ENCODE data around the gene FOSB. TPM values are rescaled to one million over a fixed set of nuclear protein-coding genes. Genes with fewer than 3 reads are reported as not detected.

The FOSB gene
- total RNA-seq, 2 donors from 2014 or later = 20.3 to 24.6 TPM

- DNase-seq = peak; percentile 12 to 15
- Mint-ChIP-seq H3K4me1 (ENCODE audit: low read depth) (peaks cover 56% of the 10 kb centered on the region), H3K27me3 (ENCODE audit: low read depth) (no peaks in the 10 kb centered on the region), H3K9me3 (no peaks in the 10 kb centered on the region), H3K4me3 (no peak overlapping the region), H3K27ac (no peak overlapping the region), H3K36me3 (ENCODE audit: insufficient read depth in 2 of 2) (no peaks in the 10 kb centered on the region)
- no peak for ATAC-seq (replicated peaks in 1 of 2)
Measured at GRCh38 chr19:45446295-45446694, 21.5 kb upstream of the FOSB start.

GRCh38 chr19:45446944-45447343 is 20.9 kb upstream of the FOSB start:
- Mint-ChIP-seq H3K4me1 (ENCODE audit: low read depth) (peaks cover 62% of the 10 kb centered on the region), H3K36me3 (ENCODE audit: insufficient read depth in 2 of 2) (no peaks in the 10 kb centered on the region), H3K27ac (no peak overlapping the region), H3K27me3 (ENCODE audit: low read depth) (no peaks in the 10 kb centered on the region), H3K9me3 (no peaks in the 10 kb centered on the region), H3K4me3 (no peak overlapping the region)
- no peak for ATAC-seq (replicated peaks in 1 of 2)
- no peak for DNase-seq

GRCh38 chr19:45448425-45448756 is 19.4 kb upstream of the FOSB start:
- H3K27me3 Mint-ChIP-seq (ENCODE audit: low read depth) = no peaks in the 10 kb centered on the region
- H3K4me1 Mint-ChIP-seq (ENCODE audit: low read depth) = peaks cover 57% of the 10 kb centered on the region
- H3K4me3 Mint-ChIP-seq = peak overlapping the region in 1 of 2 donors; percentile 33
- H3K27ac Mint-ChIP-seq = peak overlapping the region; percentile 56
- DNase-seq (no peak), ATAC-seq (replicated peaks in 1 of 2) (no peak)
- H3K9me3 Mint-ChIP-seq = no peaks in the 10 kb centered on the region
- H3K36me3 Mint-ChIP-seq (ENCODE audit: insufficient read depth in 2 of 2) = no peaks in the 10 kb centered on the region

- H3K36me3 Mint-ChIP-seq (ENCODE audit: insufficient read depth in 2 of 2) = no peaks in the 10 kb centered on the region
- H3K4me3 Mint-ChIP-seq = peak overlapping the region; percentile 65
- no peaks in the 10 kb centered on the region for H3K27me3 Mint-ChIP-seq (ENCODE audit: low read depth)
- no peaks in the 10 kb centered on the region for H3K9me3 Mint-ChIP-seq
- peaks cover 52% of the 10 kb centered on the region for H3K4me1 Mint-ChIP-seq (ENCODE audit: low read depth)
- peak overlapping the region; percentile 66 for H3K27ac Mint-ChIP-seq
- DNase-seq (no peak), ATAC-seq (replicated peaks in 1 of 2) (no peak)
Measured at GRCh38 chr19:45448887-45449299, 18.9 kb upstream of the FOSB start.

- peak; percentile 6 to 34 for ATAC-seq (replicated peaks in 1 of 2)
- no peaks in the 10 kb centered on the region for H3K27me3 Mint-ChIP-seq (ENCODE audit: low read depth)
- H3K4me1 Mint-ChIP-seq (ENCODE audit: low read depth) = peaks cover 49% of the 10 kb centered on the region
- no peaks in the 10 kb centered on the region for H3K36me3 Mint-ChIP-seq (ENCODE audit: insufficient read depth in 2 of 2)
- DNase-seq = no peak
- H3K9me3 Mint-ChIP-seq = no peaks in the 10 kb centered on the region
- H3K4me3 Mint-ChIP-seq = peak overlapping the region; percentile 89 to 95
- peak overlapping the region; percentile 97 for H3K27ac Mint-ChIP-seq
Measured at GRCh38 chr19:45450012-45450333, 17.8 kb upstream of the FOSB start.

- ATAC-seq (replicated peaks in 1 of 2) (peak; percentile 62 to 66), DNase-seq (peak; percentile 42 to 50)
- Mint-ChIP-seq H3K9me3 (no peaks in the 10 kb centered on the region), H3K36me3 (ENCODE audit: insufficient read depth in 2 of 2) (no peaks in the 10 kb centered on the region), H3K4me3 (peak overlapping the region; percentile 80 to 89), H3K4me1 (ENCODE audit: low read depth) (peaks cover 57% of the 10 kb centered on the region), H3K27ac (peak overlapping the region; percentile 12), H3K27me3 (ENCODE audit: low read depth) (no peaks in the 10 kb centered on the region)
Measured at GRCh38 chr19:45451131-45451849, 16.5 kb upstream of the FOSB start.

- Mint-ChIP-seq H3K27ac (peak overlapping the region; percentile 12), H3K27me3 (ENCODE audit: low read depth) (no peaks in the 10 kb centered on the region), H3K4me1 (ENCODE audit: low read depth) (peaks cover 61% of the 10 kb centered on the region), H3K4me3 (peak overlapping the region; percentile 80 to 89), H3K36me3 (ENCODE audit: insufficient read depth in 2 of 2) (no peaks in the 10 kb centered on the region), H3K9me3 (no peaks in the 10 kb centered on the region)
- DNase-seq (no peak), ATAC-seq (replicated peaks in 1 of 2) (no peak)
Measured at GRCh38 chr19:45451850-45452387, 15.9 kb upstream of the FOSB start.

- peak overlapping the region; percentile 73 to 80 for H3K4me3 Mint-ChIP-seq
- H3K4me1 Mint-ChIP-seq (ENCODE audit: low read depth) = peaks cover 35% of the 10 kb centered on the region
- ATAC-seq (replicated peaks in 1 of 2) (peak; percentile 80 to 81), DNase-seq (peak; percentile 80 to 83)
- no peaks in the 10 kb centered on the region for H3K36me3 Mint-ChIP-seq (ENCODE audit: insufficient read depth in 2 of 2)
- H3K27ac Mint-ChIP-seq = peak overlapping the region; percentile 68
- H3K9me3 Mint-ChIP-seq = no peaks in the 10 kb centered on the region
- H3K27me3 Mint-ChIP-seq (ENCODE audit: low read depth) = no peaks in the 10 kb centered on the region
Measured at GRCh38 chr19:45455707-45456499, 11.9 kb upstream of the FOSB start.

- H3K27ac Mint-ChIP-seq = no peak overlapping the region
- H3K9me3 Mint-ChIP-seq = no peaks in the 10 kb centered on the region
- DNase-seq = no peak
- H3K4me3 Mint-ChIP-seq = peak overlapping the region in 1 of 2 donors; percentile 73
- H3K27me3 Mint-ChIP-seq (ENCODE audit: low read depth) = no peaks in the 10 kb centered on the region
- H3K36me3 Mint-ChIP-seq (ENCODE audit: insufficient read depth in 2 of 2) = no peaks in the 10 kb centered on the region
- peaks cover 30% of the 10 kb centered on the region for H3K4me1 Mint-ChIP-seq (ENCODE audit: low read depth)
- no peak for ATAC-seq (replicated peaks in 1 of 2)
Measured at GRCh38 chr19:45456500-45456815, 11.3 kb upstream of the FOSB start.

- Mint-ChIP-seq H3K9me3 (no peaks in the 10 kb centered on the region), H3K4me1 (ENCODE audit: low read depth) (peaks cover 21% of the 10 kb centered on the region), H3K27ac (no peak overlapping the region), H3K27me3 (ENCODE audit: low read depth) (no peaks in the 10 kb centered on the region), H3K36me3 (ENCODE audit: insufficient read depth in 2 of 2) (no peaks in the 10 kb centered on the region), H3K4me3 (no peak overlapping the region)
- ATAC-seq (replicated peaks in 1 of 2) = no peak
- DNase-seq = no peak
Measured at GRCh38 chr19:45457776-45458175, 10.0 kb upstream of the FOSB start.

- Mint-ChIP-seq H3K36me3 (ENCODE audit: insufficient read depth in 2 of 2) (no peaks in the 10 kb centered on the region), H3K4me3 (no peak overlapping the region), H3K27ac (no peak overlapping the region), H3K9me3 (no peaks in the 10 kb centered on the region), H3K4me1 (ENCODE audit: low read depth) (peaks cover 8% of the 10 kb centered on the region), H3K27me3 (ENCODE audit: low read depth) (no peaks in the 10 kb centered on the region)
- DNase-seq = no peak
- no peak for ATAC-seq (replicated peaks in 1 of 2)
Measured at GRCh38 chr19:45460807-45461347, 6.9 kb upstream of the FOSB start.

- H3K4me3 Mint-ChIP-seq = no peak overlapping the region
- no peaks in the 10 kb centered on the region for H3K9me3 Mint-ChIP-seq
- H3K27me3 Mint-ChIP-seq (ENCODE audit: low read depth) = no peaks in the 10 kb centered on the region
- H3K27ac Mint-ChIP-seq = no peak overlapping the region
- no peaks in the 10 kb centered on the region for H3K36me3 Mint-ChIP-seq (ENCODE audit: insufficient read depth in 2 of 2)
- H3K4me1 Mint-ChIP-seq (ENCODE audit: low read depth) = peaks cover 3% of the 10 kb centered on the region
- DNase-seq (no peak), ATAC-seq (replicated peaks in 1 of 2) (no peak)
Measured at GRCh38 chr19:45462174-45462573, 5.6 kb upstream of the FOSB start.

GRCh38 chr19:45463241-45463640 is 4.6 kb upstream of the FOSB start:
- no peak for ATAC-seq (replicated peaks in 1 of 2)
- no peak overlapping the region for H3K27ac Mint-ChIP-seq
- H3K4me1 Mint-ChIP-seq (ENCODE audit: low read depth) = peaks cover 10% of the 10 kb centered on the region

More at GRCh38 chr19:45463241-45463640, 4.6 kb upstream of the FOSB start:
- no peak overlapping the region for H3K4me3 Mint-ChIP-seq
- H3K9me3 Mint-ChIP-seq = no peaks in the 10 kb centered on the region
- no peak for DNase-seq
- H3K27me3 Mint-ChIP-seq (ENCODE audit: low read depth) = no peaks in the 10 kb centered on the region
- no peaks in the 10 kb centered on the region for H3K36me3 Mint-ChIP-seq (ENCODE audit: insufficient read depth in 2 of 2)

All from activated T-cell treated with anti-CD3 and anti-CD28 coated beads, Interleukin-2, amount 50 U/mL, for 72 hours (primary cell).